ENCODE measurements around the gene VDAC1.

DNA sequence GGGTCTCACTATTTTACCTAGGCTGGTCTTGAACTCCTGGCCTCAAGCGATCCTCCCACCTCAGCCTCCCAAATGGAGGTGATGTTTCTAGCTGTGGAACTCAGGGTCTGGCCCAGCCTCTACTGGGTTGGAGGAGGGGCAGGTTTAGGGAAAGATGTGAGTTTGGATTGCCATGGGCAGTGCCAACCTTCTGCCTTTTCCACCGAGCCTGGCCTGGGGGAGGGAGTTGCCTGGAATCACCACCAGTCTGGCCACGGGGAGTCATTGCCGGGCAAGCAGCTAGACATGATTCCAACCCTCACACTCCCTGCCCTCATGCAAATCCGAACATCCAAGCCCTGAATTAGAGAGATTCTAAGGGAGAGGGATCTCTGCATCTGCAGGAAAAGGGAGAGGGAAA, 21.0 kb upstream of the VDAC1 start:
- TF ChIP-seq RNF2 (IDR thresholded peaks at IDR 0.05; ENCODE audit: borderline replicate concordance, low read depth, low read length, missing control alignments, poor library complexity, severe bottlenecking) (no peak), TAF1 (IDR thresholded peaks at IDR 0.05; ENCODE audit: low read depth, low read length) (no peak)

Measured in H1 (cell line).